GM19023 (cell line): ENCODE data around the gene VSTM2A.

ENCODE experiments used
- ATAC-seq: cut with Tn5 transposase; IDR thresholded peaks from one replicate; pipeline ENCODE4 v1.9.1; 2021; ENCODE audit warnings: mild to moderate bottlenecking, moderate library complexity; ENCODE audit not compliant: unreplicated experiment

Gene VSTM2A

DNA sequence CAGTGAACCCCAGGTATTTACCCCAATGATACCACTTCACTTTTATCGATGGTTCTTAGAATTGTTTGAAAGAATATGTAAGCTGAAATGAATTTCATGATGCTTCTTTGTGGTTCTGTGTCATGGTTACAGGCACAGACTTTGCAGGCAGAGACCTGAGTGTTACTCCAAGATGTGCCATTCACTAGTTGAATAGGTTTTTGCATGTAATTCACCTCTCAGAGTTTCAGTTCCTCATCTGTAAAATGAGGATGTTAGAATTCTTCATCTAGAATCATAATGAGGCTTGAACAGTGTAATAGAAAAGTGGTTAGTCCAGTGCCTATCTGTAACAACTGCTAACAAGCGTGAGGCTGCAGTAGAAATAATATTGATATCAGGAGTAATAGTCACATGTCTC is 54.6 kb downstream of the VSTM2A start:
- ATAC-seq = peak; percentile 93

DNA sequence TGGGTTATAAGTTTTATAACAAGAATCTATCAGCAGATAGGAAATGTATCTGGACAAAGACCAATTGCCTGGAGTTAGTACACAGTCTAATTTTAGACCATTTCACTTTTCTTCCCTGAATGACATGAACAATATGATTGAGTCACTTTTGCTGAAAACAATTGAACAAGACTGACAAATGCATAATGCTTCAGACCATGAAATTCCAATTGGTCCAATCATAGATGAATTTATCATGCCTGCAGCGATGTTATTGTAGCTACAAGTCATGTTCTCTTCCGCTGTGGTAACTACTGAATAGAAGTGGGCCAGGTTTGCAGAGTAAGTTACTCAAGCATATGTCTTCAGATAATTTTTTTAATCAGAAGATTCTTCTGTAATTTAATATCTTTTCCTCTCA is 73.4 kb downstream of the VSTM2A start:
- no peak for ATAC-seq
